ENCODE measurements around the gene FAM78A.
"Not testable (repeated sequence)": the region's sequence is repeated elsewhere in the genome, so short reads cannot be mapped to it uniquely, and the experiment has no call there.

The FAM78A gene

GRCh38 chr9:131280660-131281059, 4.3 kb upstream of the FAM78A start:
- no peak for FAIRE-seq

DNA sequence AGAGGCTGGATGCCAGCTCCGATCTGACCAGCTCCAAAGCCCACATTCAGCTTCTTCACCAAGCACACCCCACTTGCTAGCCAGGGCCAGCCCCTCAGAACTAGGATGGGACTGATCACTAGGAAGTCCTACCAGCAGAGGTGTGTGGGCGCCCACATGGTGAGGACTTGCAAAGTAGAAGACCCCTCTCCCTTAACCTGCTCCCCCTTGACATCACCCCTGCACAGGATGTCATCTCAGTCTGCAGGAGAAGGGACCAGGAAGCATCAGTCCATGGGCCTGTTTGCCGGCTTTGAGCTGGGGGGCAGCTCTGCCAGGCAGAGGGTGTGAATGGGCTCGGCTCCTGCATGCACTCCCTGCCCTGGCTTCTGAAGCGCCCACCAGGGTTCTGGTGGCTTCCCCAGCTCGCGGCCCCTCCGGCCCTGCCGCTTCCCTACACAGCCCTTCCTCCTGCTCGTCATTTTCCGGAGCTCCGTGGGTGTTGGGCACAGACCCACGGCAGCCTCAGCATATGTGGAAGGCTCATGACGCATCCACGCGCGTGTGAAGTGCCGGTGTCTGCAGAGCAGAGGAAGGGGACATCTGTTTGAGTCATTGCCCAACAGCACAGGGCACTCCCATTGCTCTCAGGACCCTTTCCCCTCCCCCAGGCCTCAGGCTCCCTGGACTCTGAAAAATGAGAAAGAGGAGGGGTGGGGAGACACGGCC, 3.7 kb upstream of the FAM78A start:
- FAIRE-seq = no peak

GRCh38 chr9:131279196-131279862, 3.0 kb upstream of the FAM78A start:
- FAIRE-seq = no peak

GRCh38 chr9:131278702-131279111, 2.4 kb upstream of the FAM78A start:
- FAIRE-seq = no peak

DNA sequence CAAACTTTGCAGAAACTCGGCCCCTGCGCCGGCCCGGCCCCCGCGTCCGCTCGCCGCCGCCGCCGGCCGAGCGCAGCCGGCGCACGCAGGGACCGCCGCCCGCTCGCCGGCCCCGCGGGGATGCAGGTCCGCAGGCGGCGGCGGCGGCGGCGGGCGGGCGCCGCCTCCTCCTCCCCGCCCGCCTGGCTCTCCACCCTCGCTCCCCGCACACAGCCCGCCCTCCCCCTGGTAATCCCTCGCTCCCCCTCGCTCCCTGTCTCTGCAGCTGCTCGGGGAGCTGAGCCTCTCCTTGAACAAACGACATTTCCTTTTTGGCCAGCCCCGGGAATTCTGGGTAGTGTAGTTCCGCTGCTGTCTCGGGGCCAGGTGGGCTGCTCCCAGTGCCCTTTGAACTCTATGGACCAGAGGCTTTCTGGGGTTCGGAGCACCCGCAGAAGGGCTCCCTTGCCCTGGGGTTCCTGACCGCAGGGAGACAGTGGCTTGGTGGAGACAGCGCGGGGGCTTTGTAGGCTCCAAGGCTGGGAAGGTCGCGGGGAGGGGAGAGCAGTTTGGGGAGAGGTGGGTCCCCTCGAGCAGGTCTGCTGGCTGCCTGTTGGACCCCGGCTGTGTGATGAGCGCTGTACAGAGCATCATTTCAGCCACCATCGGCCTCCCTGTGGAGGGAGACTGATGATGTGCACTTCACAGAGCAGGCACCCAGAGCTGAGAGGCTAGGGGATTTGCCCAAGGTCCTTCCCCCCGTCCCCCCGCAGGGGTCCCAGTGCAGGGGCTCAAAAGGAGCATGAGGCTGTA, 1.8 kb upstream of the FAM78A start:
- FAIRE-seq = no peak

DNA sequence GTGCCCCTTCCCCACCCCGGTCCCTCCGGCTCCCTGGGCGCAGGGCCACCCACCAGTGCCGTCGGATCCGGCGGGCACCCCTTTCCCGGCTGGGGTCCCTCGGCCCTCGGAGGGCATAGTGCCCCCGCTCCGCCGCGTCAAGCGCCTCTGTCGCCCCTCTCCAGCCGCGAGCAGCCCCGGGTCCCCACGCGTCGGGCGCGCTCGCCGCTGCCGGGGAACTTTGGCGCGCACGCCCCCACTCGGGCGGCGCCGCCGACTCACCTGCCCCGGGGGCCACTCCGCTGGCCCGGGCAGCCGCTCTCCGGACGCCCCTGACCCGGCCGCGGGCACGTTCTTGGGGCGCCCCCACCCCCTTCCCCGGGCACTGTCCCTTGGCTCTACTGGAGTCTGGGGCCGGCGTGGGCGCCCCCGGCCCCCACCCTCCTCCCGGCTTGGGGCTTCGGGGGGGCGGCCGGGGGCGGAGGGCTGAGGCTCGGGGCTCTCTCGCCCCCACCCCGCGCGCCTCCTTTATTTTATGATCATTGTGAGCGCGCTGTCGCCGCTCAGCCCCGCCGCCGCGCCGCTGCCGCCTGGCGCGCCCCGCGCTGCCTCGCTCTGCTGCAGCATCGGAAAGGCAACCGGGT, 1.1 kb upstream of the FAM78A start:
- FAIRE-seq = no peak

DNA sequence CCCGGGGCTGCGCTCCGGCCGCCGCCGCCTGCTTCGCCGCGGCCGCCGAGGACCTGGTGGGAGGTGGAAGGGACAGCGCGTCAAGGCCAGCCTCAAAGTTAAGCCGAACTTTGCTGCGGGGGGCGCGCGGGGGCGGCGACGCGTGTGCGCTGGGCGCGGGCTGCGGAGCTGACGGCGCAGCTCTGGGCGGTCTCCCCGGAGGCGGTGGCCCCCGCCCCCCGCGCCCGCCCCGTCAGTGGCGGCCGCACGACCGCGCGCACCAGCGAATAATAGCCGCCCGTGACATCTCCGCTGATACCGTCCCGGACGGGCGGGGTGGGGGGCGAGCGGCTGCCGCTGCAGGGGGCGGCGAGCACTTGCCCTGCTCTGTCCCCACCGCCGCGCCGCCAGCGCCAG, 579 bp upstream of the FAM78A start:
- FAIRE-seq = no peak

DNA sequence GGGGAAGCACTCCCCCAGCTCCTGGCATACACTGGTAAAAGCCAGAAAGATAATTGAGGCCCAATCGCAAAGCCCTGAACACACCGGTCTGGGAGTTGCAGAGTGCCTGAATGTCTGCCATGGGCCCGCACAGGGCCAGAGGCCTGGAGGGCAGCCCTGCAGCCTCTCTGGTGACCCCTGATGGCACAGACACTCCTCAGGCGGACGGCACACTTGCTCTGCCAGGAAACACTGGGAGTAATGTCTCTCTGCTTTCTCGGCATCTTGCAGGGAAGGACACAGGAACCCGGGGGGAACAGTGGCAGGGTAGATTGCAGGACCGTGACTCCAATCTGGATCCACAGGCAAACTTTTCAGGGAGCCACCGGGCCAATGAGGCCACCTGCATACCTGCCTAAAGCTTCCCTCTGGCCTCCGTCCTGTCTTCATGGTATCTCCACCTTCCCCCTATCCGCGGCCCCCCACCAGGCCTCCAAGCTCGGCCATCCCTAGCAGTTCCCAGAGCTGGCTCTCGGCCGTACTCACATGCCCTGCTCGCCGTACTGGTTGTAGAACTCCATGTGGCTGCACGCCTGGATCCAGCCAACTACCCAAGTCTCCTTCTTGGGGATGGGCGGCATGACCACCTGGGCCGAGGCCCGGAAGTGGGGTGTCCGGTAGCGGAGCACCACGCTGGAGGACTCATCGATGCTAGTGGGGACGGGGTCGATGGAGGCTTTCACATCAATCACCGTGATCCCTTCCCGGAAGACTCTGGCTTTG, 797 bp downstream of the FAM78A start:
- FAIRE-seq = no peak

GRCh38 chr9:131274674-131275331, 1.5 kb downstream of the FAM78A start:
- no peak for FAIRE-seq

- FAIRE-seq = no peak
Measured at GRCh38 chr9:131273856-131274673, 2.2 kb downstream of the FAM78A start.

DNA sequence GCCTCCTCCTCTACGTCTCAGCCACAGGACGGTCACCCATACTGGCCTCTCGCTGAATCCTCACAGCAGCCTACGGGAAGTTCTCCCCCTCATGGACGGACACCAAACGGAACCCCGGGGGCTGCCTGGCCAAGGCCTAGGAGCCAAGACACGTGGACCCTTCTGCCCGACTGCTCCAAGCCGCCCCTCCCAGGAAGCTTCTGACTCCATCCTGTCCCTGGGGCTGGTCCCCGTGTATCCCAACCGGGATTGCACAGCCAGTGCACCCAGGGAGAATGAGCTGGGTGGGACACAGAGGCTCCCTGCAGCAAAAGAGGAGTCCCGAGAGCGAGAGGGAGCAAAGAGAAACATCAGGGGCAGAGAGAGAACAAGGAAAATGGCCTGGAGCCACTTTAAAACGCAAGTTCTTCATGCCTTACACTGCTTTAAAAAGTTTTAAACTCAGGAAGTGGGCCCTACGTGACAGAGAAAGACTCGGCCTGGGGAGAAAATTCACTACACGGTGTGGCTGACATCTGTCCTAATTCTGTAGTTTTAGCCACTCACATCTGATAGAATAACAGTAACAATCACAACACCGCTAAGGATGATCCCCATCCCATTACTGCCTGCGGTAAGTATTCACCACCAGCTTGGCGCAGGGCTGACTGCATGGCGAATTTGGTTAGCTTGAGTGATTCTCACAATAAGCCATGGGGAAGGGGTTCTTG, 3.0 kb downstream of the FAM78A start:
- FAIRE-seq = no peak

GRCh38 chr9:131272212-131272611, 4.1 kb downstream of the FAM78A start:
- no peak for FAIRE-seq

- no peak for FAIRE-seq
Measured at GRCh38 chr9:131271506-131271931, 4.8 kb downstream of the FAM78A start.

DNA sequence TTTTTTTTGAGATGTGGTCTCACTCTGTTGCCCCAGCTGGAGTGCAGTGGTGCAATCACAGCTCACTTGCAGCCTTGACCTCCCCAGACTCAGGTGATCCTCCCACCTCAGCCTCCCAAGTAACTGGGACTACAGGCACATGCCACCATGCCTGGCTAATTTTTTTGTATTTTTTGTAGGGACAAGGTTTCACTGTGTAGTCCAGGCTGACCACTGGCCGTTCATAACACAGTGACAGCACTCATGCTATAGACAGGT, 5.4 kb downstream of the FAM78A start:
- not testable (repeated sequence) for FAIRE-seq

DNA sequence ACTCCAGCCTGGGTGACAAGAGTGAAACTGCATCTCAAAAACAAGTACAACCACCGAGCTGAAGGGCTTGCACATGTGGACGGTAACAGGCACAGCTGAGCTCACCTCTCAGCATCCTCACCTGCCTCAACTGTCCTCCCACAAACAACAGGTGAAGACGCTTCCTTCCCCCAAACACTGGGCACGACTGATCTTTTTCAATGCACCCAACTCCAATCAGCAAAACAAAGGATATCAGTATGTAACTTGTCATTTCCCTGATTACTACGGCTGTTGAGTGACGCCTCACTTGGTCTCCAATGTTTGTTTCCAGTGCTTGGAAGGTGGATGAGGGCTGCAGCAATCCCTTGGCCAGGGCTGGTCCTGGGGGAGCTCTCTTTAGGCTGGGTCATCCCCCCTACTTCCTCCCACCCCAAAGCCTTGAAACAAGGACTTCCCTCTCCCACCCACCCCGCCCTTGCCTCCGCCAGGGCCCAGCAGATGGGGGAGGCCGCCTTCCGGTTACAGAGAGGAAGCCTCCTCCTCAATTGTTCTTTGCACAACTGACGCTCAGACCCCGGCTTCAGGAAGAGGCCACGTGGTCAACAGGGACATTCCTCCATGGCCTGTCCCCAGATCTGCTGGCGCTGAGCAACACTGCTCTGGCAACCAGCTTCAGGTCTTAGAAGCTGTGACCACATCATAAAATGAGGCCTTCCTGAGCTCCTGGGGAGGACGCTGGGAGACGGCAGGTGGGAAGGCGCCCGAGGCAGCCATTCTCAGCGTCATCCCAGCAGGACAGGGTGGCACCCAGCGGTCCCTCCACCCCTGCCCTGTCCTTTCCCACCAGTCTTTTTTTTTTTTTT, 5.9 kb downstream of the FAM78A start:
- FAIRE-seq = no peak

GRCh38 chr9:131266266-131267229, 9.8 kb downstream of the FAM78A start:
- no peak for FAIRE-seq

- FAIRE-seq = no peak
Measured at GRCh38 chr9:131264231-131264630, 12.1 kb downstream of the FAM78A start.

GRCh38 chr9:131263701-131264100, 12.6 kb downstream of the FAM78A start:
- FAIRE-seq = no peak

DNA sequence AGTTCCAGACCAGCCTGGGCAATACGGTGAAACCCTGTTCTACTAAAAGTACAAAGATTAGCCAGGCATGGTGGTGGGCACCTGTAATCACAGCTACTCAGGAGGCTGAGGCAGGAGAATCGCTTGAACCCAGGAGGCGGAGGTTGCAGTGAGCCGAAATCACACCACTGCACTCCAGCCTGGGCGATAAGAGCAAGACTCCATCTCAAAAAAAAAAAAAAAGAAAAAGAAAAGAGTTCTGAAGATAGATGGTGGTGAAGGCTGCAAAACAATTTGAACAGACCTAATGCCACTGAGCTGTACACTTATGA, 13.3 kb downstream of the FAM78A start:
- FAIRE-seq = not testable (repeated sequence)

All from islet of Langerhans (tissue), 1 donor.